Spleen (tissue), 11 donors: Measurements from ENCODE around the gene ZNF385B. TPM values are rescaled to one million over a fixed set of nuclear protein-coding genes. Genes with fewer than 3 reads are reported as not detected.

Source experiments
- DNase-seq: peaks from one replicate; pipeline ENCODE4 v3.0.0-alpha.2; 2020
- H3K27ac ChIP-seq, 8 donors: fragments of 200-600 bp; sonication (generic) in 7 of 8; 1 replicate in 4 of 8; 2 replicates in 4 of 8; pipeline versions ENCODE4 v1.5.0 to v1.8.0; 2016 to 2021; ENCODE audit warnings: inconsistent platforms in 4 of 8, mild to moderate bottlenecking in 4 of 8, moderate library complexity in 1 of 8
- H3K27me3 ChIP-seq, 7 donors: fragments of 200-600 bp; sonication (generic) in 6 of 7; replicated peaks in 1 of 7; 1 replicate in 4 of 7; 2 replicates in 3 of 7; pipeline versions ENCODE4 v1.5.0 to v1.8.0; 2016 to 2021; ENCODE audit warnings: inconsistent platforms in 3 of 7, mild to moderate bottlenecking in 1 of 7
- H3K36me3 ChIP-seq, 6 donors: fragments of 200-600 bp; sonication (generic) in 5 of 6; 1 replicate in 4 of 6; 2 replicates in 2 of 6; pipeline versions ENCODE4 v1.5.0 to v1.8.0; 2016 to 2021; ENCODE audit warnings: inconsistent platforms in 2 of 6
- H3K4me1 ChIP-seq, 6 donors: fragments of 200-600 bp; sonication (generic) in 5 of 6; 1 replicate in 3 of 6; 2 replicates in 3 of 6; pipeline versions ENCODE4 v1.5.0 to v1.8.0; 2016 to 2021; ENCODE audit warnings: inconsistent platforms in 3 of 6
- H3K4me3 ChIP-seq, 8 donors: fragments of 200-600 bp; sonication (generic) in 7 of 8; 1 replicate in 4 of 8; 2 replicates in 4 of 8; pipeline versions ENCODE4 v1.5.0 to v1.8.0; 2016 to 2021; ENCODE audit warnings: inconsistent platforms in 4 of 8, mild to moderate bottlenecking in 4 of 8, moderate library complexity in 2 of 8
- H3K9me3 ChIP-seq, 8 donors: fragments of 200-600 bp; sonication (generic) in 7 of 8; 1 replicate in 4 of 8; 2 replicates in 4 of 8; pipeline versions ENCODE4 v1.5.0 to v1.8.0; 2016 to 2021; ENCODE audit warnings: inconsistent platforms in 4 of 8
- POLR2A ChIP-seq, 3 donors: fragments of 450-650 bp; IDR thresholded peaks; one replicate each; pipeline ENCODE4 v1.5.1; 2017; ENCODE audit warnings: antibody characterized with exemption in 3 of 3, mild to moderate bottlenecking in 1 of 3
- POLR2AphosphoS5 ChIP-seq, 3 donors: sonication (generic); formaldehyde crosslinking; IDR thresholded peaks; one replicate each; pipeline ENCODE4 v1.5.1; 2017; ENCODE audit warnings: antibody characterized with exemption in 3 of 3
- WGBS, 5 donors: extraction: QIAGEN DNeasy Blood & Tissue Kit in 3 of 5; methylation state at CpG; one replicate each; pipeline versions ENCODE4 v1.1.5 to v1.1.7; 2013 to 2018; 5-methylcytosine and 5-hydroxymethylcytosine counted together
- intact Hi-C: fragments of 100-400 bp; cut with DNase I; formaldehyde crosslinking; loops from one replicate; pipeline ENCODE4 v1.15.0; 2023; ENCODE audit warnings: low total_unique reads
- polyA plus RNA-seq, 3 donors: library from polyadenylated mRNA; stranded (reverse); fragments of 200-250 nt; gene quantifications; one replicate each; pipeline ENCODE4 v1.2.1, GENCODE V29; 2013
- total RNA-seq, 7 donors: library from RNA; depleted of rRNA in 3 of 7; stranded (reverse); fragments of >200 nt in 3 of 7; fragmentation: NEBNext Ultra II Directional in 4 of 7; extraction: Animal tissue kit (Norgen Biotek cat#: 25700) in 4 of 7; gene quantifications; one replicate each; pipeline versions ENCODE4 v1.1.0 to v1.2.1, GENCODE V29; 2016 to 2021
- TF ChIP-seq, protein P1 (sequence below), 11 experiments: fragments of 200-600 bp in 7 of 11; fragments of 450-650 bp in 4 of 11; sonication (generic) in 4 of 11; IDR thresholded peaks in 8 of 11; conservative IDR thresholded peaks in 3 of 11; 1 replicate in 7 of 11; 2 replicates in 4 of 11; pipeline versions ENCODE4 v1.4.0 to v1.8.0; 2016 to 2021; ENCODE audit warnings: antibody characterized with exemption in 11 of 11, inconsistent platforms in 4 of 11, mild to moderate bottlenecking in 1 of 11
- donor health status: healthy with polysubstance abuse.
- donor health status: DM: no; HTN: no; CAD: no; lungs with moderate emphysema.
- donor health status: DM: no; HTN: no; CAD: no.
- donor health status: Bipolar disorder and iron deficiency.
- donor health status: healthy.
- donor health status: DM: no; HTN: no; CAD: no.
- donor health status: DM: yes; HTN: yes; CAD: no.

The ZNF385B gene
- total and polyA plus RNA-seq, 10 donors = 0.03 to 4.3 (median 0.37) TPM; not detected in 3

DNA sequence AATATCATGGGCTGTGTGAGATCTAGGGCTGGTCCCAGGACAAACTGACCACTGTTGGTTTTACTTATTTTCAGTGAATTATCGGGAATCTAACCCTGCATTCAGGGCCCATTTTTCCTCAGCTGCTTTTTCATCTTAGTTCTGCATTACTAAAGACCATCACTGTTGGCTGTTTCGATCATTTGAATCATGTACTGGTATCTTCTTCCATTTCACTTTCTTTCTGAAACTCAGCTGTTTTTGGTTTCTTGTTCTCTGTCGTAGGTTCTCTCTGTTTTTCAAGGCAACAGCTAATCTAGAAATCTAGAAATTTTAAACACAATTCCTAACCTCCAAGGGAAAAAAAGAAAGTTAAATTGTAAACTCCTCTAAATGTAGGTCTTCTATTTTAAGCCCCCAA, 436.8 kb downstream of the ZNF385B start:
- Histone ChIP-seq H3K4me3 (no peak overlapping the region), H3K4me1 (no peaks in the 10 kb centered on the region), H3K27ac (no peak overlapping the region), H3K27me3 (peaks cover 0 to 11% (median 0%) of the 10 kb centered on the region in 7 donors), H3K36me3 (no peaks in the 10 kb centered on the region), H3K9me3 (no peaks in the 10 kb centered on the region)
- TF ChIP-seq POLR2A (IDR thresholded peaks at IDR 0.05) = no peak
- TF ChIP-seq POLR2AphosphoS5 (IDR thresholded peaks at IDR 0.05) = no peak
- TF ChIP-seq, protein P1, sequence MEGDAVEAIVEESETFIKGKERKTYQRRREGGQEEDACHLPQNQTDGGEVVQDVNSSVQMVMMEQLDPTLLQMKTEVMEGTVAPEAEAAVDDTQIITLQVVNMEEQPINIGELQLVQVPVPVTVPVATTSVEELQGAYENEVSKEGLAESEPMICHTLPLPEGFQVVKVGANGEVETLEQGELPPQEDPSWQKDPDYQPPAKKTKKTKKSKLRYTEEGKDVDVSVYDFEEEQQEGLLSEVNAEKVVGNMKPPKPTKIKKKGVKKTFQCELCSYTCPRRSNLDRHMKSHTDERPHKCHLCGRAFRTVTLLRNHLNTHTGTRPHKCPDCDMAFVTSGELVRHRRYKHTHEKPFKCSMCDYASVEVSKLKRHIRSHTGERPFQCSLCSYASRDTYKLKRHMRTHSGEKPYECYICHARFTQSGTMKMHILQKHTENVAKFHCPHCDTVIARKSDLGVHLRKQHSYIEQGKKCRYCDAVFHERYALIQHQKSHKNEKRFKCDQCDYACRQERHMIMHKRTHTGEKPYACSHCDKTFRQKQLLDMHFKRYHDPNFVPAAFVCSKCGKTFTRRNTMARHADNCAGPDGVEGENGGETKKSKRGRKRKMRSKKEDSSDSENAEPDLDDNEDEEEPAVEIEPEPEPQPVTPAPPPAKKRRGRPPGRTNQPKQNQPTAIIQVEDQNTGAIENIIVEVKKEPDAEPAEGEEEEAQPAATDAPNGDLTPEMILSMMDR (IDR thresholded peaks at IDR 0.05 in 8 of 11, conservative IDR thresholded peaks at IDR 0.05 in 3 of 11) = no peak
- intact Hi-C loops = loop anchor here (10.0 kb wide), 1 partner anchor 320 kb away; no protein-coding TSS in a partner anchor
- WGBS, 5 donors = 78 to 88% (median 82%) methylated on average over 3 of the region's 3 CpGs
- no peak for DNase-seq

DNA sequence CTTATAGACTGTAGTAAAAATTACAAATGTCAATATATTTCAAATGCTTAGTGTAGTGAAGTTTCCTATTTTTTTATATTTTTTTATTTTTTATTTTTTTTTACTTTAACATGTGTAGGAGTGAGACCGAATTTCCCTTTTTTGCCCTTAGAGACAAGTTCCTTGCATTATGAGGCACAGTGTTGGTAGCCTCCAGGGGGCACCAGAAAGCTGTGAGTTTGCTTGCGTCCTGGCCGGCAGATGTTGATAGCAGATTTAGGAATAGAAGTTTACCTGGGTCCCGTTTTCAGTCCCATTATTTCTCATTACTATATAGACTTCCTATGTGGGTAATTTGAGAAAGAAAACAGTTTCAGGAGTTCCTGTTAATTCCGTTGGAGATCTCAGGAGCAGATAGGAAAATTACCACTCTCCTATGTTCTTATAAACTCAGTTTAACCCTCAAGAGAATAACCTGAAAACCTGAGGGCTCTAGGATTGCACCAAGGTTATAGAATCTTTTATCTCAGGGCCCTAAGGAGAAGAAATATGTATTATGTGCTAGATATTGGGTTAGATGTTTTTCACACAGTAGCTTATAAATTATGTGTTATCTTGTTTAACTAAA, 439.3 kb downstream of the ZNF385B start:
- DNase-seq = no peak
- intact Hi-C loops = loop anchor here (10.0 kb wide), 1 partner anchor 323 kb away; no protein-coding TSS in a partner anchor
- no peaks in the 10 kb centered on the region for H3K4me1 ChIP-seq
- H3K27me3 ChIP-seq = peaks cover 0 to 4% (median 0%) of the 10 kb centered on the region in 7 donors
- 4 to 11% (median 7%) methylated on average over 5 of the region's 5 CpGs for WGBS, 5 donors
- no peaks in the 10 kb centered on the region for H3K9me3 ChIP-seq
- H3K36me3 ChIP-seq = no peaks in the 10 kb centered on the region
- H3K4me3 ChIP-seq = no peak overlapping the region
- TF ChIP-seq, protein P1 (IDR thresholded peaks at IDR 0.05 in 8 of 11, conservative IDR thresholded peaks at IDR 0.05 in 3 of 11) = peak in 10 of 11 experiments; percentile 29 to 66 (median 55)
- no peak for TF ChIP-seq POLR2AphosphoS5 (IDR thresholded peaks at IDR 0.05)
- no peak overlapping the region for H3K27ac ChIP-seq

DNA sequence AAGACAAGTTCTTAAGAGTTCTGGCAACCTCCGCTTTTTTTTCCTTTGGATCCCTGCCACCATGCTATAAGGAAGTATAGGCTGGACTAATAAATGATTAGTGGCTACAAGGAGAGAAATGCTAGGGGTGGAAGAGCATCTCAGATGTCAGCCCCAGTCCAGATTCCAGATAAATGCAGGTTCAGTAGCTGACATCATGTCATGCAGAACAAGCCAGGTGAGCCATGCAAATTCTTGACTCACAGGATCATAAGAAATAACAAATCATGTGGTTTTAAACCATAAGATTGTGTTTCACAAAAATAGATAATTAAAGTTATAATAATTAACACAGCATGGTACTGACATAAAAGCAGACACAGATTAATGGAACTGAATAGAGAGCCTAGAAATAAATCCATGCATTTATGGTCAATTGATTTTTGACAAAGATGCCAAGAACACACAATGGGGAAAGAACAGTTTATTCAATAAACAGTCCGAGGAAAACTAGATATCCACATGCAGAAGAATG, 443.9 kb downstream of the ZNF385B start:
- Histone ChIP-seq H3K27ac (no peak overlapping the region), H3K36me3 (no peaks in the 10 kb centered on the region), H3K4me1 (no peaks in the 10 kb centered on the region), H3K4me3 (no peak overlapping the region), H3K27me3 (no peaks in the 10 kb centered on the region), H3K9me3 (no peaks in the 10 kb centered on the region)
- TF ChIP-seq POLR2AphosphoS5 (IDR thresholded peaks at IDR 0.05) = no peak
- TF ChIP-seq POLR2A (IDR thresholded peaks at IDR 0.05) = no peak
- TF ChIP-seq, protein P1 (IDR thresholded peaks at IDR 0.05 in 8 of 11, conservative IDR thresholded peaks at IDR 0.05 in 3 of 11) = no peak
- 41 to 88% (median 71%) methylated on average over 2 of the region's 2 CpGs for WGBS, 5 donors
- intact Hi-C loops = no loop called here
- DNase-seq = no peak

DNA sequence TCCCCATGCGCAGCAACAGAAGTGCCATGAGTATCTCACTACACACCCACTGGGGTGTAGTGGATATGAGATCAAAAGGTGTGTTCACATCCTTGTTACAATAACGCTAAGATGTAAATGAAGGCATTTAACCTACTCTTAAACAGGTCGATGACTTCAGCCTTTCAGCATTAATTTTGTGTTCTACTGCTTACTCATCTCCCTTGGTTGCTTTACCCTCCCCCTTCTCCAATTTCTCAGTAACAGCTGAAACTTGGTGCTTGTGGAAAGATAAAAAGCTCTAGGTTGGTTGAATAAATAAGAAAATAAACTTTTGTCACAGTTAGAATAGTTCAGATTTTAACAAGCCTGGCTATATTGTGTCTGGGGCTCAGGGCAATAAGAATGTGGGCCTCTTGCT, 449.3 kb downstream of the ZNF385B start:
- H3K27ac ChIP-seq = no peak overlapping the region
- peaks cover 0 to 21% (median 0%) of the 10 kb centered on the region in 7 donors for H3K27me3 ChIP-seq
- H3K4me3 ChIP-seq = no peak overlapping the region
- DNase-seq = no peak
- no peaks in the 10 kb centered on the region for H3K9me3 ChIP-seq
- intact Hi-C loops = no loop called here
- no peaks in the 10 kb centered on the region for H3K36me3 ChIP-seq
- WGBS, 5 donors = 80 to 85% (median 82%) methylated on average over 3 of the region's 3 CpGs
- peaks cover 0 to 9% (median 2%) of the 10 kb centered on the region in 6 donors for H3K4me1 ChIP-seq
- TF ChIP-seq, protein P1 (IDR thresholded peaks at IDR 0.05 in 8 of 11, conservative IDR thresholded peaks at IDR 0.05 in 3 of 11) = no peak
- TF ChIP-seq POLR2AphosphoS5 (IDR thresholded peaks at IDR 0.05) (no peak), POLR2A (IDR thresholded peaks at IDR 0.05) (no peak)
